Breast epithelium (tissue), 3 donors: ENCODE results near the gene THY1.

ENCODE experiments used
- CTCF ChIP-seq, 3 donors: fragments of 450-650 bp; IDR thresholded peaks; one replicate each; pipeline ENCODE4 v1.5.1; 2016 to 2017; ENCODE audit warnings: antibody characterized with exemption in 3 of 3, mild to moderate bottlenecking in 3 of 3, moderate library complexity in 3 of 3
- POLR2AphosphoS5 ChIP-seq, 3 donors: sonication (generic); formaldehyde crosslinking; IDR thresholded peaks; one replicate each; pipeline ENCODE4 v1.6.1; 2017; ENCODE audit warnings: antibody characterized with exemption in 3 of 3

GRCh38 chr11:119449498-119449897, 26.5 kb upstream of the THY1 start:
- TF ChIP-seq CTCF (IDR thresholded peaks at IDR 0.05) (no peak), POLR2AphosphoS5 (IDR thresholded peaks at IDR 0.05) (no peak)
